ENCODE results near the gene MACROD1. TPM values are rescaled to one million over a fixed set of nuclear protein-coding genes. Genes with fewer than 3 reads are reported as not detected.

The MACROD1 gene
- total RNA-seq, 4 donors from 2014 or later: 17.1 to 30.0 (median 29.3) TPM

- peaks cover 0 to 12% (median 0%) of the 10 kb centered on the region in 4 donors for H3K4me1 ChIP-seq
- H3K27ac ChIP-seq: no peak overlapping the region
- no peak for DNase-seq
- no peak overlapping the region for H3K4me3 ChIP-seq
- no peaks in the 10 kb centered on the region for H3K9me3 ChIP-seq
- TF ChIP-seq POLR2A (IDR thresholded peaks at IDR 0.05) (no peak), CTCF (IDR thresholded peaks at IDR 0.05) (no peak)
- no peaks in the 10 kb centered on the region for H3K36me3 ChIP-seq
- H3K27me3 ChIP-seq: no peaks in the 10 kb centered on the region
These were observed 66.5 kb downstream of the MACROD1 start for GRCh38 chr11:64099436-64099835.

- Histone ChIP-seq H3K4me1 (peaks cover 0 to 12% (median 0%) of the 10 kb centered on the region in 4 donors), H3K27me3 (no peaks in the 10 kb centered on the region), H3K4me3 (no peak overlapping the region), H3K27ac (no peak overlapping the region), H3K9me3 (no peaks in the 10 kb centered on the region), H3K36me3 (no peaks in the 10 kb centered on the region)
- DNase-seq: no peak
- TF ChIP-seq POLR2A (IDR thresholded peaks at IDR 0.05) (no peak), CTCF (IDR thresholded peaks at IDR 0.05) (no peak)
These were observed 67.5 kb downstream of the MACROD1 start for GRCh38 chr11:64098318-64098831.

- no peaks in the 10 kb centered on the region for H3K27me3 ChIP-seq
- no peak for DNase-seq
- peaks cover 0 to 12% (median 0%) of the 10 kb centered on the region in 4 donors for H3K4me1 ChIP-seq
- H3K9me3 ChIP-seq: no peaks in the 10 kb centered on the region
- TF ChIP-seq CTCF (IDR thresholded peaks at IDR 0.05): no peak
- no peak for TF ChIP-seq POLR2A (IDR thresholded peaks at IDR 0.05)
- H3K36me3 ChIP-seq: no peaks in the 10 kb centered on the region
- H3K27ac ChIP-seq: no peak overlapping the region
- no peak overlapping the region for H3K4me3 ChIP-seq
These were observed 68.2 kb downstream of the MACROD1 start for GRCh38 chr11:64097468-64098317.

GRCh38 chr11:64096835-64097234, 69.1 kb downstream of the MACROD1 start:
- no peak for DNase-seq
- Histone ChIP-seq H3K4me1 (peaks cover 0 to 12% (median 0%) of the 10 kb centered on the region in 4 donors), H3K36me3 (no peaks in the 10 kb centered on the region), H3K27me3 (no peaks in the 10 kb centered on the region), H3K27ac (no peak overlapping the region), H3K4me3 (no peak overlapping the region), H3K9me3 (no peaks in the 10 kb centered on the region)
- no peak for TF ChIP-seq CTCF (IDR thresholded peaks at IDR 0.05)
- no peak for TF ChIP-seq POLR2A (IDR thresholded peaks at IDR 0.05)

- peaks cover 0 to 12% (median 0%) of the 10 kb centered on the region in 4 donors for H3K4me1 ChIP-seq
- no peaks in the 10 kb centered on the region for H3K36me3 ChIP-seq
- TF ChIP-seq POLR2A (IDR thresholded peaks at IDR 0.05) (no peak), CTCF (IDR thresholded peaks at IDR 0.05) (no peak)
- no peak overlapping the region for H3K4me3 ChIP-seq
- no peaks in the 10 kb centered on the region for H3K9me3 ChIP-seq
- no peaks in the 10 kb centered on the region for H3K27me3 ChIP-seq
- no peak for DNase-seq
- H3K27ac ChIP-seq: no peak overlapping the region
These were observed 70.0 kb downstream of the MACROD1 start for GRCh38 chr11:64095949-64096348.

Measured in Peyer's patch (tissue), 4 donors.